HG03060 (cell line): ENCODE data around the gene RAP1GAP.

ENCODE experiments used
- ATAC-seq: cut with Tn5 transposase; IDR thresholded peaks from one replicate; pipeline ENCODE4 v1.9.1; 2021; ENCODE audit warnings: low read depth, moderate number of reproducible peaks; ENCODE audit not compliant: unreplicated experiment

Gene RAP1GAP

DNA sequence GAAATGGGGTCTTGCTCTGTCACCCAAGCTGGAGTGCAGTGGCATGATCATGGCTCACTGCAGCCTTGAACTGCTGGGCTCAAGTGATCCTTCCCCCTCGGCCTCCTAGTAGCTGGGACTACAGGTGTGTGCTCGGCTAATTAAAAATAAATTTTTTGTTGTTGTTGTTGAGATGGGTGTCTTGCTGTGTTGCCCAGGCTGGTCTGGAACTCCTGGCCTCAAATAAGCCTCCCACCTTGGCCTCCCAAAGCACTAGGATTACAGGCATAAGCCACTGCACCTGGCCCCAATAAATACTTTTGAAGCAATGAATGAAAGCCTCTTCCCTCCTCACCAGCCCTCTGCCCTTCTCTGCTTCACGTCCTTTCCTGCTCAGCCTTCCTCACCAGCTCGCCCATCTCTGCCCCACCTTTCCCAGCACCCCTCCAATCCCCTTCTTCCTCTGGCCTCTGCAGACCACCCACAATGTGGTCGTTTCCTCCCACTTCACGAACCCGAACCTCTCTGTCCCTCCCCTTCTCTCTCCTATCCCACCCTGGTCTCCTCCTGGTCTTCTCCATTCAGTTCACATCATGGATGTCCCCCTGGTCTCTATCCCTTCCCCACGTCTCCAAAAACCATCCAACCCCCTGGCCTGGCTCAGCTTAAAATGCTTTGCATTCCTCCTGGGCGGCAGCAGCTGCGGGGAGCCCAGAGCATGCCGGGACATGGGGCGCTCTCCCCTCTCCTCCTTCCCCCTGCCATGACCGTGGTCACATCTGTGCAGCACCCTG is 38.4 kb downstream of the RAP1GAP start:
- ATAC-seq = no peak

DNA sequence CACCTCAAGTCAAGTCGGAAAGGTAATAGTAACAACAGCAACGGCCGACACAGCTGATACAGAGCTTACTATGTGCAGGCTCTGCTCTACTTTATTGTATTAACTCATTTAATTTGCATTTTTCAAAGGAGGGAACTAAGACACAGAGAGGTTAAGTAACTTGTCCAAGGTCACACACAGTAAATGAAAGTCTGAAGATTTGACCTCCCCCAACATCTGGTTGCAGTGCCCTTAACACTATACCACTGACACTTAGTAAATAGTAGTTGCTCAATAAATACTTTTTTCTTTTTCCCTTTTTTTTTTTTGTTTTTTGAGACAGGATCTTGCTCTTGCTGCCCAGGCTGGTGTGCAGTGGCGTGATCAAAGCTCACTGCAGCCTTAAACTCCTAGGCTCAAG is 39.2 kb downstream of the RAP1GAP start:
- ATAC-seq = no peak

DNA sequence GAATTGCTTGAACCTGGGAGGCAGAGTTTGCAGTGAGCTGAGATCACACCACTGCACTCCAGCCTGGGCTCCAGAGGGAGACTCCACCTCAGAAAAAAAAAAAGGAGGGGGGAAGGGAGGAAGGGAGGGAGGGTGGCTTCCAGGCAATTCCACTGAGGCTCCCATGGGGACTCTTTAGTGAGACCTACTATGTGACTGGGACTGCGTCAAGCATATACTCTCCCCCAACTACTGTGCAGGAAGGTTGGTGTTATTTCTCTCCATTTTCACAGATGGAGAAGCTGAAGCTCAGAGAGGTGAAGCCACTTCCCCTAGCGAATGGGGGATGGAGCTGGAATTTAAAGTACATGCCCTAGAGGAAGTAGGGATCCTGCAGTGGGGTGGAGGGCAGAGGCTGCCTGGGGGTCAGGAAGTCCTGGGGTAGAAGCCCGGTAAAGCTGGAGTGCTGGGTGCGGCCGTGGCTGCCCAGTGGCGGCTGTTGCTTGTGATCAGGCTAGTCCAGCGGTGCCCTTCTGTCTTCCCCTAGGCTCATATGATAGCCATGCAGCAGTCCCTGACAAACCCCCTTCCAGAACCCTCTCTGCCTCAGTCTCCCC is 40.3 kb downstream of the RAP1GAP start:
- no peak for ATAC-seq

DNA sequence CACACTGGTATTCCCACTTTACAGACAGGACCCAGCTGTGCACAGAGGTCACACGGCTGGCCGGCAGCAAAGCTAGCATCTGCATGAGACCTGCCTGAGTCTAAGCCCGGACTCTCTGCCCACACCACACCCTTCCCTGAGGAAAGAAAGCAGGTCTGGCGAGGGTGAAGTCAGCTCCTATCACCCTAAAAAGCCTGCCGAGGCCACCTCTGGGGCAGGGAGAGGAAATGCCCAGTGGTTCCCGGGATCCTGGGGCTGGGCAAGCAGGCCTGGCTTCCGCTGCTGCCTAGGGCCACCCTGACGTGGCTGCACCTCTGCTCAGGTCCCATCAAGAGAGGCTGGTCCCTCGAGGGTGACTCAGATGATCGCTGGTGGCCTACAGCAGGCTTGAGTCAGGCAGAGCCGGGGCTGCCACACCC is 42.2 kb downstream of the RAP1GAP start:
- no peak for ATAC-seq

DNA sequence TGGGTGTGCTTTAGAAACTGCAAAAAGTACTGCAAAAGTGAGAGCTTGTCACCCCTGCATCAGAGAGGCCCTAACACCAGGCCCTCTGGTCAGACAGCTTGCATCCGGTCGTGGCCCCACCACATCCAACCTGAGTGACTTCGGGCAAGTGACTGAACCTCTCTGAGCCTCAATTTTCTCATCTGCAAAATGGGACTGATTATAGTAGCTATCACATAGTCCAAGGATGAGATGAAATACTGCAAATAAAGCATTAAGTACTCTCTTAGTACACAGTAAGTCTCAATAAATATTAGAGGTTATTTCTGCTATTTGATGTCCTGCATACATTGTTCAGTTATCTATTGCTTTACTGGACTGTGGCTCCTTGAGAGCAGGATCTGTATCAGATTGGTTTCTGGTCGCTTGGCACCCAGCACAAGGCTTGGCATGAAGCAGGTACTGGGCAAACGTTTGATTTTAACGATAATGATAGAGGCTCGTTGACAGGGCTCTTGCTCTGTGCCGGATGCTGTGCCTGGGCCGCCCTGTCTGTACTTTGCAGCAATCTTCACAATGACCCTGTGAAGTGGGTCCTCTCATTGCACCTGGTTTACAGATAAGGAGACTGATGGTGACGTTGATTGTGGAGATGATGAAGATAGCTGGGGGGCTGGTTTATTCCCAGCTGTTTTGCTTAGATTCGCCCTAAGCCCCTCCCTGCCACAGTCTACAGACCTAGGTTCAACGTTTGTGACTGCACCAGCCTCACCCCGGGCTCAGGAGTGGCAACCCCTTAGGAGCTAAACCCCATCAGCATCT is 43.6 kb downstream of the RAP1GAP start:
- no peak for ATAC-seq

DNA sequence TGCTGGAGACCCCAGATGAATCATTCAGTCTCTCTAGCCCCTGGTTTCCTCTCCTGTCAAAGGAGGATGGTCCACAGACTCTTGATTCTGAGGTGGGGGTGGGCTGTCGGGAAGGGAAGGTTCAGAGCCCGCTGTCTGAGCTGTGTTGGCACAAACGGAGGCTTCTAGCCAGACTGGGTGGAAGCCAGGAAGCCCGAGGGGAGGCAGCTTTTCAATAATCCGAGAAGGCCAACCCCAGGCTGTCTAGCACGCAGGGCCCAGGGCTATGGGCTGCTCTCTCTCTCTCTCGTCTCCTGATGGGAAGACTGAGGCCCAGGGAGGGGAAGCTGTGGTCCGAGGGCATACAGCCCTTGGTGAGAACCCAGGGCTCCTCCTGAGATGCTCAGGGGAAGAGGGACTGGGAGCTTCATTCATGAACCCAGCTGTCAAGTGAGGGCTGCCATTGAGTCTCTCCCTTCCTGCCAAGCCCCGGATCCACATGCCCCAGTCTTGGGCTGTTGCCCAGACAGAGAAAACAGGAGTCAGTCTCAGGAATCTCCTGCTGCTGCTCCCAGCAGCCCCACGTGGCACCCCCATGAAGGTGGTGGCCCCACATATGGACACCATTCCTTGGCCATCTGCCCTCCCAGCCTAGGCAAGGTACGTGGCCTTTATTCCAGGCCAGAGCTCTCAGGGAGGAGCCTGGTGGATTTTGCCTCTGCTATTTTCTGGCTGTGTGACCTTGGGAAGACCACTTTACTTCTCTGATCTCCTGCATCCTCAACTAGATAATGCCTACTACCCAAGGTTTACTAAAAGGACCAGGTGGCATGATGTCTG is 44.4 kb downstream of the RAP1GAP start:
- no peak for ATAC-seq

DNA sequence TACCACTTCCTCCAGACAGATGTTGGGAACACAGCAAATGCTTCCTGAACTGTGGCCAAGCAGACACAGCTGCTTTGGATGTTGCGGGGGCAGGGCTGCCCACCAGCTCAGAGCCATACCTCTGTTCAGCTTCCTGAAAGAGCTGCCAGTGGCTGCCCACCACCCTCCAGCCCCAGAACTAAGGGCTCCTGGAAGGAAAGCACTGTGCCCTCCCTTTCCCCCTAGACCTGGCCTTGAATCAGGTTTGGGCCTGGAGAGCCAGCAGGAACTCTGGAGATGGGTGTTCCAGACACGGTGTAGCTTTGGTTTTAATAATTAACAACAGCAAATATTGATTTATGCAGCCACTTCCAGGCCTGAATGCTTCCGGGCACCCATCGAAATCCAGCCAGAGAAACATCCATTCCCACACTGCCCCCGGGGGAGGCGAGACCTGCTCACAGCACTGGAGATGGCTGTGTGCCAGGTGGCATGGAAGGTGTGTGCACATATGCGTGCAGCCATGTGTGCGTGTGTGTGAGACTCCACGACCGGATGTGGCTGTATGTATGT is 45.7 kb downstream of the RAP1GAP start:
- no peak for ATAC-seq

DNA sequence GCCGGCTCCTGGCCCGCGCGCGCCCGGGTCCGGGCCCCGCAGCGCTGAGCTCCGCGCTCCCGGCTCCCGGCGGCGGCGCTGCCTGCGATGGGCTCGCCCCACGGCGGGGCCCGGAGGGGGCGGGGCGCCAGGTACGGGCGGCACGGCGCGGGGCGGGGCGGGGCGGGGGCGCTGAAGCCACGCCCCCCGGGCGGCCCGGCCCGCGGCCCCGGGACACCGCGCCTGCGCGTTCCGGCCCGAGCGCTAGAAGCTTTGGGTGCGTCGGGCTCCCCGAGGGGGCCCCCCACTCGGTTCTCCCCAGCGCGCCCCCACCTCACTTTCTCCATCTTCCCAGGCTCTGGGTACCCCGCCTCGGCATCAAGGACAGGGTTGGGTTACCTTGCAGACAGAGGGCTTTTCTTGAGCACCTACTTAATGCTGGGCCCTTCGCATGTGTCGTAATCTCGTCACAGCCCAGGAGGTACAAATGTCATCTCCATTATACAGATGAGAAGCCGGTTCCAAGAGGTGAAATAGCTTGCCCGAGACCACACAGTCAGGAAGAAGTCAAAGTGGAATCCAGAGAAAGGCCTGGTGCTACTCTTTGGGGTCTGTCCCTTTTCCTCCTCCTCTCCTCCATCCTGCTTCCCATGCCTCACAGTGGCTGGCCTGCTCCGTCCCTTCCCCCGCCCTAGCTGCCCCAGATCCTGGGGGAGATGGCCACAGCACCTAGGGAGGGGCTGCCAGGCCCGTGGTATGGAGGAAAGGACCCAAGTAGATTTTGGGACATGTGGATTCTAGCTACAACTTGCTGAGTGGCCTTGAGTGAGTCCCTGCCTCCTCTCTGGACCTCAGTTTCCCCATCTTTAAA is 46.5 kb downstream of the RAP1GAP start:
- no peak for ATAC-seq

DNA sequence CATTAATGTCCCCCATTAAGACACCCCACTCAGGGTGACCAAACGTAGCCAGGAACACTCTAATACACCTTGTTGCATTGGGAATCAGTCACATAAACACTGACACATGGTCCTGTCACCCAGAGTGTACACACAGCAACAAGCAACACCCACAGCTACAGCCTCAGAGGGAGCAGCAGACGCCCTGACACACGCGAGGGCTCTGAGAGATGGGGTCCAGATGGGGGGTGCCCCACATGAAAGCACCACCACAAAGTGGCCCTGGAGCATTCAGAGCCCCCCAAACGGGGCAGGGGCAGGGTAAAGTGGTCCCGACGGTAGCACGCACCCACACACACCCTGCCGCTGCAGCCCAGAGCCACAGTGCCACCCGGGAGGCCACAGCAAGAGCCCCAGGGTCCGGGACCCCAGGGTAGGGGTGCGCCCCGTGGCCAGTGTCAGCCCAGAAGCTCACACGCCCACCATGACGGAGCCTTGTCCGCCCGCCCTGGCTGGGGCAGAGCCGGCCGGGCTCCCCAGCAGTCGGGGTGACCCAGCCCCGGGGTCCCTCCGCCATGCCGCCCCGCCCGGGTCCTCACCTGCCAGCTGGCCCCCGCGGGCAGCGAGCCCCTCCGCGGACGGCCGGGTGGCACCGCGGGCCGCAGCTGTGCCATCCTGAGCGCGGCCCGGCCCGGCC is 47.3 kb downstream of the RAP1GAP start:
- no peak for ATAC-seq

DNA sequence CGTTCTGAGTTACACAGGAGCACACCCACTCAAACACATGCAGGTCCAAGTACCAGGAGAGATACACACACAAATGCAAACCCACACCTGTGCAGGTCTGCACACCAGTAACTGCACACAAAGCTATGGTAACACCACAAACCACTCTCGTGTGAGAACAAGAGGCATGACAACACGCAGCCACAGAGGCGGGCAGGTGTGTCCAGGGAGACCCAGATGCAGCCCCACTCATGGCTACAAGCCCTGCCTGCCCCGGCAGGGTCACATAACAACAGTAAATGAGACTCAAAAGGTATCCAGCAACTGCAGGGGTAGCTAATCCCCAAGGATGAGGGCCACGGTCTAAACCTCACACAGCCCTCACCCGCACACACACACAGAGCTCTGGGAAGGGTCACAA is 48.1 kb downstream of the RAP1GAP start:
- ATAC-seq = no peak

DNA sequence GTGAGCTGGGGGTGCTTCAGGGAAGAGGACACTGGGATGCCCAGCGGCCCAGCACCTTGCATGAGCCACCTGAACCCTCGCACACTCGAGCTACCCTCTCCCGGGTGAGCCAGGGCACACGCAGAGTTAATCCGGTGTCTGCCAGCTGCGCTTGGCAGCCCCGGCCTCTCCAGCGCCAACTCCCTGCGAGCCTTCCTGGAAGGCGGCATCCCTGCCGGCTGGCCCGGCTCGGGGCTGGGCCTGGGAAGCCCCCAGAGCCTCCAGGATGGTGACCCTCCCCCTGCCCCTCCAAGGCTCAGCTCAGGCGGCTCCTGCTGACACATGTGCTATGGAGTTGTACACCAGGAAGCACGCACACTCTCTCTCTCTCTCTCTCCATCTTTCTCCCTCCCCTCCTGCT is 48.7 kb downstream of the RAP1GAP start:
- ATAC-seq = no peak

DNA sequence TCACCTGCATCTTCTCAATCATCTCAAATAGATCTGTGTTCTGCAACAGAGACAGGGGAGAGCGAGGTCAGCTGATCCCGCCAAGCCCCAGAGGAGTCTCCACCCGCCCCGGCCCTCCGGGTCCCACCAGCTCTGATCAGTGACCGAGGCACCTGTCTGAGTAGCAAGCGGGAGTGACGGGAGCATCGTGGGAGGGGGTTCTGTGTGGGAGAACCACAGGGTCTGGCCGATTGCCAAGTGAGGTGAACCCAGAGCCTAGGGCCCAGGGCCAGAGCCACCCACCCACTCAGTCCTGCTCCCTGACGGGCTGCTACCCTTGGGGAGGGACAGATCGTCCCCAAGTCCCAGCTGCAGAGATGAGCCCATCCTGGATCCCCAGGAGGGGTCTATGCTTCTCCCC is 49.1 kb downstream of the RAP1GAP start:
- ATAC-seq = no peak

DNA sequence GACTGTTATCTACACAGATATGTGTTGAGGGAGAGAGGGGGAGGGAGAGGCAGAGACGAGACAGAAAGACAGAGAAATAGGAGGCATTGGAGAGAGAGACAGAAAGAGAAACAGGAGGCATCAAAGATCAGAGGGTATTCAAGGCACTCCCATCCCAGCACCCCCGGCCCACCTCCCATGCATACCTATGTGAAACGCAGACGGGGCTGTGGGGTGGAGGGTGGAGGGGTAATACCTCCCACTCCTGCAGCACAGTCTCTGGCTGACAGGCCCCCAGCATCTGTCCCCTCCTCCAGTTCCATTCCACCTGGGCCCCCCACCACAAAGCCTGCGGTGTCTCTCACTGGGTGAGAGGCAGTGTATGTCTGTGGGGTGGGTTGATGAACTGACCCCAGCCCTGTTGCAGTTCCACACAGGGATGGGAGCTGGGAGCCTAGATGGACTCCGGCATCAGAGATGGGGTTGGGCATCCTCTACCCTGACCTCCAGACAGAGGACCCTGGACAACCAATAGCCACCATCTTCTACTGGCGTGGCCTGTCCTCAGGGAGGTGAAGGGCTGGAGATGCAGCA is 49.7 kb downstream of the RAP1GAP start:
- no peak for ATAC-seq

DNA sequence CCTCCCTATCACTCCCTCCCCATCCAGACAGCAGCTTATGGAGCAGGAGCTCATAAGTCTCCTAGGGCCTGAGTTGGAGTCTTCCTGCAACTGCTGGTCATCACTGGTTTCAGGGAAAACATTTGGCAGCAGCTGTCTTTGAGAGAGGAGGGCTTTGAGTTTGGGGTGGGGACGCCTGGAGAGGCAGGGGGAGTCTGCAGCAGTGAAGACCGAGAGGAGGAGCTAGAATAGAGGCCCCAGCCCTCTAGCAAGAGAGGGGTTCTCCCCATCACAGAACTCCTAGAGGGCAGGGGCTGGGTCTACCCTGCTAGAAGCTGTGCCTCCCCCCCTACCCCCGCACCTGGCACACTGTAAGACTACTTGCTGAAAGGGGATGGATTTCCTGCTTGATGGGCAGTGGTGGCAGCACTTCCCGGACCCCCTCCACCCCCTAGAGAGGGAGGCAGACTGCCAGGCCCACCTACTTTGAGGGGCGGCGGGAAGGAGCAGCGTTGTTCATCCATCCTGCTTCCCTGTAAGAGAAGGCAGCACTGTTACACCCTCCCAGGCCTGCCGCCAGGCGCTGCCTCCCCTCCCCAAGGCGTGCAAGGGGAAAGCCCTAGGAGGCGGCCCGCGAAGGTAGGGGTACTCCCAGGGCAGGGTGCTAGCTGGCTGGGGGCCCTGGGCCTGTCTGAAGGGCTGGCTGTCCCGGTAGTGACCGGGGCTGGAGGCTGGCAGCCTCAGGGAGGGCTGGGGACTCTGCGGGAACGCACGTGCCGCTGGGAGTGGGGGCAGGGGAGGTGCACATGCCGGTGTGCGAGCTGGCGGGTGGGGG is 50.4 kb downstream of the RAP1GAP start:
- ATAC-seq = no peak

DNA sequence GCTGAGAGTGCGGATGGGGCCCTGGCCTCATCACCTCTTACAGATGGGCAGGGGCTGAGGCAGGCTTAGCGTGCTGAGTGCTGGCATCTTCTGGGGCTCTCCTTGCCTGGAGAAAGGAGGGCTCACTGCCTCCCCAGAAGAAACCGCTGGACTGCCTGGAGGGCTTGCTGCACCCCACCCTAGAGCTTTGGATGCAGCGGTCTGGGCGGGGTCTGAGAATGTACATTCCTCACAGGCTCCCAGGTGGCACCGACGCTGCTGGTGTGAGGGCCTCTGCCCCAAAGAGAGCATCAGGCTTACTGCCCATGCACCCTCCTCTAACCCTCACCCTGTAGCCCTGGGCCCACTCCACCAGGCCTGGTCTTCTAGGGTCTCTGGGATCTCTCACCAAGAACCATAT is 51.1 kb downstream of the RAP1GAP start:
- no peak for ATAC-seq

DNA sequence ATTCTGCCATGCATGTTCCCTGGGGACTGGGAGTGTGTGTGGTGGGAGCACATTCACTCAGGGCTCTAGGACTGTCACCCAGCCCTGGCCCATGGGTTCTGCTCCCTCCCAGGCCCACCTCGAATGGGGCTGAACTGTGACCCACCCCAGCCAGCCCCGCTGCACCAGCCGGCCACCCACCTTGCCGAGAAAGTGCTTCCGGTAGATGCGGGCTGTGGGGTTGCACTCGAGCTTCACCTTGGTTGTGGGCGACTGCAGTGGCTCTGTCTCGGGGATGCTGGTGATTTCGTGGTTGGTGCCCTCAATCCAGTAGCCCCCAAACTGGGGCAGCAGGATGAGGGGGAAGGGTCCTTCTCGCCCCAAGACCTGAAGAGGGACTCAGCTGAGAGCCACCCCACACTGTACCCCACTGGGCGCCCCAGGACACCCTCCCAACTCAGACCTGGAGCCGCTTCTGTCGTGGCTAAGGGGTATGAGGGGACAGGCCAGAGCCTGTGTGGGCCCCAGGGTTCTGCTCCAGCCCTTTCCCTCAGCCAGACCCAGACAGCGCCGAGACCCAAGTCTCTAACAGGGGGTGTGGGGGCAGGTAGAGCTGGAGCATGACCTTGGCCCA is 51.9 kb downstream of the RAP1GAP start:
- no peak for ATAC-seq

DNA sequence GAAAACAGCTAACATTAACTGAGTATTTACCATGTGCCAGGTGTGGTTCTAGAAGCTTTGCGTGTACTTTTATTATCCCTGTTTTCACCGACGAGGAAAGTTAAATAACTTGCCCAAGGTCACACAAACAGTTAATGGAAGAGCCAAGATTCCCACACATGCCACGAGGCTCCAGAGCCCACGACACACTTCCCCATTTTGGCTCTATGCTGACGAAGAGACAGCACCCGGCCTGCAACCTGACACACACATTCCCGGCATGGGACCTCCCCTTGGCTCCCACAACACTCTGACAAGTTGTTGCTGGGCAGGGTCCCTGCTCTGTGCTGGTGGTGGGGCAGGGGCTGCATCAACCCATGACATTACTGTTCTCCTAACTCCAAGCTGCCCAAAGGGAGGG is 52.8 kb downstream of the RAP1GAP start:
- ATAC-seq = no peak
